Tibial nerve (tissue), 4 donors: Measurements from ENCODE around the gene TNPO3. TPM values are rescaled to one million over a fixed set of nuclear protein-coding genes. Genes with fewer than 3 reads are reported as not detected.

ENCODE experiments used
- DNase-seq, 2 donors: peaks; one replicate each; pipeline ENCODE4 v3.0.0-alpha.2; 2019; ENCODE audit warnings: low spot score in 2 of 2
- H3K27ac ChIP-seq, 4 donors: fragments of 200-600 bp; sonication (generic) in 3 of 4; one replicate each; pipeline ENCODE4 v1.5.1; 2017 to 2019; ENCODE audit warnings: mild to moderate bottlenecking in 1 of 4
- H3K27me3 ChIP-seq, 2 donors: fragments of 200-600 bp; sonication (generic) in 1 of 2; one replicate each; pipeline versions ENCODE4 v1.5.1 to v1.6.0; 2017 to 2019
- H3K36me3 ChIP-seq, 3 donors: fragments of 200-600 bp; sonication (generic); one replicate each; pipeline ENCODE4 v1.5.1; 2018 to 2019
- H3K4me1 ChIP-seq, 4 donors: fragments of 200-600 bp; sonication (generic) in 3 of 4; one replicate each; pipeline ENCODE4 v1.5.1; 2017 to 2019
- H3K4me3 ChIP-seq, 4 donors: fragments of 200-600 bp; sonication (generic) in 3 of 4; one replicate each; pipeline ENCODE4 v1.5.1; 2017 to 2019; ENCODE audit warnings: mild to moderate bottlenecking in 1 of 4, moderate library complexity in 1 of 4
- H3K9me3 ChIP-seq, 4 donors: fragments of 200-600 bp; sonication (generic) in 3 of 4; one replicate each; pipeline ENCODE4 v1.5.1; 2017 to 2019
- CTCF ChIP-seq, 5 experiments: fragments of 200-600 bp in 3 of 5; fragments of 450-650 bp in 2 of 5; sonication (generic) in 3 of 5; IDR thresholded peaks; one replicate each; pipeline ENCODE4 v1.5.1; 2016 to 2019; ENCODE audit warnings: antibody characterized with exemption in 5 of 5, mild to moderate bottlenecking in 3 of 5, moderate library complexity in 2 of 5
- EP300 ChIP-seq, 2 donors: sonication (generic); formaldehyde crosslinking; IDR thresholded peaks; one replicate each; pipeline ENCODE4 v1.6.1; 2017; ENCODE audit warnings: antibody characterized with exemption in 2 of 2, mild to moderate bottlenecking in 1 of 2
- POLR2A ChIP-seq, 2 donors: fragments of 450-650 bp; IDR thresholded peaks; one replicate each; pipeline ENCODE4 v1.6.1; 2017; ENCODE audit warnings: antibody characterized with exemption in 2 of 2, mild to moderate bottlenecking in 2 of 2, moderate library complexity in 2 of 2
- WGBS, 2 donors: methylation state at CpG; one replicate each; pipeline ENCODE4 v1.1.5; 2018; 5-methylcytosine and 5-hydroxymethylcytosine counted together
- total RNA-seq, 4 donors: library from RNA; depleted of rRNA; stranded (reverse); fragments of >200 nt; gene quantifications; one replicate each; pipeline ENCODE4 v1.1.0, GENCODE V29; 2016

Gene TNPO3
- total RNA-seq, 4 donors from 2014 or later: 33.9 to 36.9 (median 35.5) TPM

- peaks cover 0 to 100% (median 11%) of the 10 kb centered on the region in 3 donors for H3K36me3 ChIP-seq
- H3K4me1 ChIP-seq: no peaks in the 10 kb centered on the region
- H3K27ac ChIP-seq: no peak overlapping the region
- H3K9me3 ChIP-seq: no peaks in the 10 kb centered on the region
- H3K27me3 ChIP-seq: no peaks in the 10 kb centered on the region
- no peak for DNase-seq
- TF ChIP-seq POLR2A (IDR thresholded peaks at IDR 0.05) (no peak), EP300 (IDR thresholded peaks at IDR 0.05) (no peak), CTCF (IDR thresholded peaks at IDR 0.05) (no peak)
- no peak overlapping the region for H3K4me3 ChIP-seq
These were observed 69.3 kb downstream of the TNPO3 start for GRCh38 chr7:128985660-128986059.

GRCh38 chr7:128982105-128982504 lies 72.8 kb downstream of the TNPO3 start:
- WGBS, 2 donors: 94 to 98% methylated on average over 2 of the region's 2 CpGs
- DNase-seq: no peak
- Histone ChIP-seq H3K4me3 (no peak overlapping the region), H3K9me3 (no peaks in the 10 kb centered on the region), H3K4me1 (no peaks in the 10 kb centered on the region), H3K27me3 (no peaks in the 10 kb centered on the region), H3K27ac (no peak overlapping the region), H3K36me3 (peaks cover 0 to 100% (median 11%) of the 10 kb centered on the region in 3 donors)
- TF ChIP-seq CTCF (IDR thresholded peaks at IDR 0.05) (no peak), EP300 (IDR thresholded peaks at IDR 0.05) (no peak), POLR2A (IDR thresholded peaks at IDR 0.05) (no peak)

GRCh38 chr7:128974241-128974934 lies 80.5 kb downstream of the TNPO3 start:
- H3K4me1 ChIP-seq: no peaks in the 10 kb centered on the region
- H3K9me3 ChIP-seq: no peaks in the 10 kb centered on the region
- H3K4me3 ChIP-seq: no peak overlapping the region
- 79 to 89% methylated on average over 7 of the region's 7 CpGs for WGBS, 2 donors
- no peak overlapping the region for H3K27ac ChIP-seq
- H3K36me3 ChIP-seq: peaks cover 0 to 98% (median 13%) of the 10 kb centered on the region in 3 donors
- no peak for TF ChIP-seq EP300 (IDR thresholded peaks at IDR 0.05)
- no peak for TF ChIP-seq CTCF (IDR thresholded peaks at IDR 0.05)
- no peak for TF ChIP-seq POLR2A (IDR thresholded peaks at IDR 0.05)
- no peak for DNase-seq
- H3K27me3 ChIP-seq: no peaks in the 10 kb centered on the region

GRCh38 chr7:128968624-128969023 lies 86.3 kb downstream of the TNPO3 start:
- DNase-seq: no peak
- no peak overlapping the region for H3K27ac ChIP-seq
- WGBS, 2 donors: 92 to 97% methylated on average over 1 of the region's 1 CpG
- H3K4me1 ChIP-seq: no peaks in the 10 kb centered on the region
- TF ChIP-seq EP300 (IDR thresholded peaks at IDR 0.05): no peak
- TF ChIP-seq POLR2A (IDR thresholded peaks at IDR 0.05): no peak
- no peak for TF ChIP-seq CTCF (IDR thresholded peaks at IDR 0.05)
- H3K9me3 ChIP-seq: no peaks in the 10 kb centered on the region
- H3K36me3 ChIP-seq: peaks cover 3 to 98% (median 23%) of the 10 kb centered on the region in 3 donors
- H3K4me3 ChIP-seq: no peak overlapping the region
- no peaks in the 10 kb centered on the region for H3K27me3 ChIP-seq

GRCh38 chr7:128963327-128963757 lies 91.6 kb downstream of the TNPO3 start:
- no peak overlapping the region for H3K27ac ChIP-seq
- no peaks in the 10 kb centered on the region for H3K27me3 ChIP-seq
- 70 to 90% methylated on average over 1 of the region's 1 CpG for WGBS, 2 donors
- peaks cover 3 to 86% (median 9%) of the 10 kb centered on the region in 3 donors for H3K36me3 ChIP-seq
- no peaks in the 10 kb centered on the region for H3K9me3 ChIP-seq
- no peak for DNase-seq
- TF ChIP-seq POLR2A (IDR thresholded peaks at IDR 0.05) (no peak), CTCF (IDR thresholded peaks at IDR 0.05) (no peak), EP300 (IDR thresholded peaks at IDR 0.05) (no peak)
- H3K4me1 ChIP-seq: peaks cover 0 to 2% (median 0%) of the 10 kb centered on the region in 4 donors
- H3K4me3 ChIP-seq: no peak overlapping the region
